HCT116 (cell line): ENCODE results near the gene RPTOR. TPM values are rescaled to one million over a fixed set of nuclear protein-coding genes. Genes with fewer than 3 reads are reported as not detected.

Experiments used
- ATAC-seq: fragments of 200-7000 bp; cut with Tn5 transposase; 2 replicates; pipeline ENCODE4 v1.9.1; 2020; ENCODE audit warnings: mild to moderate bottlenecking, moderate library complexity
- BruUV-seq: library from RNA; stranded (reverse); fragments of 400-500 nt; replicated peaks from 2 replicates; lab custom pipeline; 2021; lab: Mats Ljungman, UMichigan
- CTCF ChIA-PET: fragments of 300-600 bp; sonication (Branson Sonifier 250); formaldehyde crosslinking; loops from one replicate; lab custom pipeline; 2021; ENCODE audit warnings: antibody characterized with exemption; lab: Charles Lee
- POLR2A ChIA-PET: fragments of 300-600, 350-600 bp; sonication (Branson Sonifier 250); formaldehyde crosslinking; loops from one replicate; lab custom pipeline; 2021; ENCODE audit warnings: antibody characterized with exemption; lab: Charles Lee
- RAD21 ChIA-PET, 2 experiments: fragments of 300-600 bp; sonication (Branson Sonifier 250); formaldehyde crosslinking; loops; one replicate each; lab custom pipeline; 2023; ENCODE audit warnings: low total read pairs in 2 of 2; ENCODE audit not compliant: uncharacterized antibody in 2 of 2, unreplicated experiment in 2 of 2, low non-redundant PET in 1 of 2; lab: Charles Lee
- DNase-seq: peaks from one replicate; pipeline ENCODE4 v3.0.0-alpha.2; 2010; ENCODE audit warnings: low read depth, low spot score
- H2AFZ ChIP-seq: fragments of 200-600 bp; shearing (Covaris generic), sonication (generic); 2 replicates; pipeline ENCODE4 v1.6.1; 2017; ENCODE audit warnings: low read depth, mixed run types, mixed read lengths, antibody characterized with exemption, low read length; ENCODE audit not compliant: poor library complexity, severe bottlenecking
- H3K27ac ChIP-seq: 2 replicates; pipeline ENCODE4 v1.5.1; 2012; ENCODE audit warnings: low read depth, low read length
- H3K27me3 ChIP-seq: fragments of 200-600 bp; sonication (generic); 2 replicates; pipeline ENCODE4 v1.6.1; 2016; ENCODE audit warnings: mixed run types, low read length, mixed read lengths; ENCODE audit not compliant: insufficient read depth
- H3K36me3 ChIP-seq, 2 experiments: fragments of 200-500 bp in 1 of 2; fragments of 200-600 bp in 1 of 2; sonication (Bioruptor generic) in 1 of 2; sonication (generic) in 1 of 2; 2 replicates each; pipeline versions ENCODE4 v1.5.1 to v1.6.1; 2014 to 2016; ENCODE audit warnings: low read length in 2 of 2, inconsistent platforms in 1 of 2, mixed read lengths in 1 of 2, mixed run types in 1 of 2; ENCODE audit not compliant: insufficient read depth in 2 of 2, control insufficient read depth in 1 of 2
- H3K4me1 ChIP-seq, 2 experiments: fragments of 200-600 bp in 1 of 2; sonication (generic) in 1 of 2; 2 replicates each; pipeline versions ENCODE4 v1.5.1 to v1.6.1; 2012 to 2017; ENCODE audit warnings: low read length in 2 of 2, inconsistent platforms in 1 of 2, mild to moderate bottlenecking in 1 of 2, mixed read lengths in 1 of 2, mixed run types in 1 of 2, moderate library complexity in 1 of 2; ENCODE audit not compliant: insufficient read depth in 2 of 2, control insufficient read depth in 1 of 2
- H3K4me2 ChIP-seq: fragments of 200-600 bp; sonication (generic); 2 replicates; pipeline ENCODE4 v1.6.1; 2017; ENCODE audit warnings: mixed run types, low read length, mixed read lengths
- H3K4me3 ChIP-seq, 2 experiments: fragments of 200-600 bp in 1 of 2; sonication (generic) in 1 of 2; replicated peaks in 1 of 2; 2 replicates each; pipeline ENCODE4 v1.5.1; 2011 to 2016; ENCODE audit warnings: low read length in 2 of 2, control low read depth in 1 of 2, low read depth in 1 of 2, mild to moderate bottlenecking in 1 of 2, mixed read lengths in 1 of 2, mixed run types in 1 of 2
- H3K79me2 ChIP-seq: fragments of 200-600 bp; sonication (generic); 2 replicates; pipeline ENCODE4 v1.6.1; 2017; ENCODE audit warnings: mild to moderate bottlenecking, mixed run types, low read length, moderate library complexity, mixed read lengths; ENCODE audit not compliant: insufficient read depth
- H3K9ac ChIP-seq: fragments of 200-600 bp; sonication (generic); 2 replicates; pipeline ENCODE4 v1.6.1; 2016; ENCODE audit warnings: low read length, mixed read lengths
- H3K9me2 ChIP-seq: fragments of 200-600 bp; sonication (generic), shearing (Covaris generic); 2 replicates; pipeline ENCODE4 v1.6.1; 2017; ENCODE audit warnings: mixed run types, mild to moderate bottlenecking, moderate library complexity; ENCODE audit not compliant: insufficient read depth
- H3K9me3 ChIP-seq, 2 experiments: fragments of 200-500 bp in 1 of 2; fragments of 200-600 bp in 1 of 2; sonication (Bioruptor generic) in 1 of 2; sonication (generic) in 1 of 2; 2 replicates each; pipeline ENCODE4 v1.6.1; 2014 to 2017; ENCODE audit warnings: low read length in 2 of 2, mixed read lengths in 2 of 2, inconsistent platforms in 1 of 2, low read depth in 1 of 2, mild to moderate bottlenecking in 1 of 2, mixed run types in 1 of 2, moderate library complexity in 1 of 2; ENCODE audit not compliant: control insufficient read depth in 1 of 2, insufficient read depth in 1 of 2
- H4K20me1 ChIP-seq: fragments of 200-600 bp; sonication (generic), shearing (Covaris generic); 2 replicates; pipeline ENCODE4 v1.6.1; 2017; ENCODE audit warnings: mixed run types, mild to moderate bottlenecking, moderate library complexity; ENCODE audit not compliant: insufficient read depth
- CBX3 ChIP-seq: IDR thresholded peaks from 2 replicates; pipeline ENCODE4 v1.6.1; 2012; ENCODE audit warnings: low read depth
- CEBPB ChIP-seq: IDR thresholded peaks from 2 replicates; pipeline ENCODE4 v1.6.1; 2012; ENCODE audit warnings: low read depth
- CTCF ChIP-seq, 3 experiments: fragments of 200-600 bp in 1 of 3; sonication (generic) in 1 of 3; IDR thresholded peaks in 2 of 3; conservative IDR thresholded peaks in 1 of 3; 2 replicates each; pipeline ENCODE4 v1.5.1; 2012 to 2017; ENCODE audit warnings: low read depth in 2 of 3, low read length in 2 of 3, antibody characterized with exemption in 1 of 3, borderline replicate concordance in 1 of 3, control low read depth in 1 of 3, mild to moderate bottlenecking in 1 of 3, mixed read lengths in 1 of 3, mixed run types in 1 of 3, moderate library complexity in 1 of 3; ENCODE audit not compliant: insufficient read depth in 1 of 3
- ELF1 ChIP-seq: IDR thresholded peaks from 2 replicates; pipeline ENCODE4 v1.6.1; 2012; ENCODE audit warnings: low read depth, borderline replicate concordance
- EZH2 ChIP-seq: fragments of 200-600 bp; sonication (generic); IDR thresholded peaks from 2 replicates; pipeline ENCODE4 v1.6.1; 2017; ENCODE audit warnings: antibody characterized with exemption, mixed run types
- POLR2A ChIP-seq: IDR thresholded peaks from 2 replicates; pipeline ENCODE4 v1.7.0; 2011; ENCODE audit warnings: borderline replicate concordance; ENCODE audit not compliant: insufficient read depth, insufficient read length; ENCODE audit errors: extremely low read depth
- POLR2AphosphoS5 ChIP-seq: IDR thresholded peaks from 2 replicates; pipeline ENCODE4 v1.6.1; 2011; ENCODE audit warnings: mild to moderate bottlenecking, low read depth, low read length, moderate library complexity
- RAD21 ChIP-seq: IDR thresholded peaks from 2 replicates; pipeline ENCODE4 v1.6.1; 2012; ENCODE audit warnings: low read depth, mild to moderate bottlenecking
- REST ChIP-seq: IDR thresholded peaks from 2 replicates; pipeline ENCODE4 v1.6.1; 2012; ENCODE audit warnings: low read depth
- SIN3A ChIP-seq: IDR thresholded peaks from 2 replicates; pipeline ENCODE4 v1.6.1; 2012; ENCODE audit warnings: low read depth
- SP1 ChIP-seq: IDR thresholded peaks from 2 replicates; pipeline ENCODE4 v1.6.1; 2012; ENCODE audit warnings: low read depth
- TCF7L2 ChIP-seq: IDR thresholded peaks from 2 replicates; pipeline ENCODE4 v1.7.0; 2011; ENCODE audit warnings: borderline replicate concordance, inconsistent platforms; ENCODE audit not compliant: insufficient read depth, insufficient read length; ENCODE audit errors: extremely low read depth
- YY1 ChIP-seq: IDR thresholded peaks from 2 replicates; pipeline ENCODE4 v1.6.1; 2011; ENCODE audit warnings: low read length, low read depth, moderate library complexity, mild to moderate bottlenecking; ENCODE audit not compliant: insufficient replicate concordance; ENCODE audit errors: extremely low read depth
- ZBTB33 ChIP-seq: IDR thresholded peaks from 2 replicates; pipeline ENCODE4 v1.6.1; 2011; ENCODE audit warnings: mild to moderate bottlenecking, low read length, moderate library complexity; ENCODE audit not compliant: insufficient replicate concordance; ENCODE audit errors: extremely low read depth
- ZNF274 ChIP-seq: fragments of 200-500 bp; sonication (Bioruptor generic); IDR thresholded peaks from 2 replicates; pipeline ENCODE4 v1.6.1; 2014; ENCODE audit warnings: mild to moderate bottlenecking, low read depth, low read length, inconsistent platforms
- intact Hi-C: fragments of 100-400 bp; cut with micrococcal nuclease; formaldehyde crosslinking; loops from 2 replicates; pipeline ENCODE4 v1.10.0; 2022
- total RNA-seq: library from RNA; stranded (reverse); gene quantifications from one replicate; pipeline ENCODE4 v1.2.1, GENCODE V29; 2021; ENCODE audit not compliant: unreplicated experiment
- TF ChIP-seq, protein P1 (sequence below): IDR thresholded peaks from 2 replicates; pipeline ENCODE4 v1.6.1; 2012

The RPTOR gene
- total RNA-seq, 1 experiment from 2014 or later = 69.5 TPM

DNA sequence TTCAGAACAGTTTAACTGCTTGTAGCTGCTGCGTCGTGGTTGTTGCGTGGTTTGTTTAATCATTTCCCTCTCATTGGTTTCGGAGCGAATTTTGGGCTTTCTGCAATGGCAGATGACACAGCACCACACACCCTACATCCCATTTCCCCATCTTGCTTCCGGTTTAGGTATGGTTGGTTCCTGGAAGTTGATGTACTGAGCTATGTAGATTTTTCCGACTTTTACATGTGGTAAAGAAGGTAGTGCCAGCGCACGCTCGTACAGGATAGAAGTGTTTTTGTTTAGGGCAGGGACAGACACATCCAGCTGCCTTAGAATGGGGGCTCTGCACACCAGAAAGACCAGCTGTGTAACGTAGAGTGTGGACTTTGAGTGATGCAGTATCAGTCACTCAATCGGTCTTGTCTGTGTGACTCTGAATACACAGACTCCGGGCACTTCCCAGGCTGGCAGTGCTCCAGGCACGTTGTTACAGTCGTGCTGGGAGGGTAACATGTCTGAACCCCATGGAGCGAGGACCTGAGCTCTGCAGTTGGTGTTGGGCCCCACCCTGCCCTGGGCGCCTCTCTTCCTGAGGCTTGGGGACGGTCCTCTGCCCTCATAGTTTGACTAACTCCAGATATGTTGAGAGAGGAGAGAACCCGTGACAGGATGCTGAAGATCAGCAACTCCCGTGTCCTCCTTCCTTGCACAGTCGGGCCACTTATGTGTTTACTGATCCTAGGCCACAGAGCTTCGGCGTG is 275.0 kb downstream of the RPTOR start:
- Histone ChIP-seq H3K27me3 (no peaks in the 10 kb centered on the region), H3K9me3 (no peaks in the 10 kb centered on the region), H3K9ac (no peak overlapping the region), H4K20me1 (no peaks in the 10 kb centered on the region), H3K36me3 (peaks cover 0 to 5% of the 10 kb centered on the region in 2 experiments; a peak in 1 of 4 replicates), H3K79me2 (no peaks in the 10 kb centered on the region; the same call in 1 of the 2 replicates), H3K4me1 (peaks cover 0 to 15% of the 10 kb centered on the region in 2 experiments; a peak in 2 of 4 replicates), H3K4me3 (no peak overlapping the region), H2AFZ (no peak overlapping the region), H3K27ac (no peak overlapping the region), H3K9me2 (no peaks in the 10 kb centered on the region), H3K4me2 (no peak overlapping the region)
- RAD21 ChIA-PET = no interaction called here
- CTCF ChIA-PET = no interaction called here
- intact Hi-C loops = no loop called here
- ATAC-seq (no peak), DNase-seq (no peak)
- TF ChIP-seq SIN3A (no peak), TCF7L2 (no peak), YY1 (no peak), SP1 (no peak), ZNF274 (no peak), CEBPB (no peak), POLR2A (no peak), ELF1 (no peak), RAD21 (no peak), EZH2 (no peak), POLR2AphosphoS5 (no peak), REST (no peak), CTCF (IDR thresholded peaks at IDR 0.05 in 2 of 3, conservative IDR thresholded peaks at IDR 0.05 in 1 of 3; ENCODE audit: borderline replicate concordance in 1 of 3, insufficient read depth in 1 of 3, low read depth in 2 of 3, low read length in 2 of 3) (no peak), ZBTB33 (no peak), CBX3 (no peak)
- TF ChIP-seq, protein P1, sequence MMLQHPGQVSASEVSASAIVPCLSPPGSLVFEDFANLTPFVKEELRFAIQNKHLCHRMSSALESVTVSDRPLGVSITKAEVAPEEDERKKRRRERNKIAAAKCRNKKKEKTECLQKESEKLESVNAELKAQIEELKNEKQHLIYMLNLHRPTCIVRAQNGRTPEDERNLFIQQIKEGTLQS = no peak
- no TSS peak for BruUV-seq
- POLR2A ChIA-PET = no interaction called here
